Choroid plexus epithelial cell (primary cell): ENCODE data around the gene CLCN3.
"Not testable (repeated sequence)": the region's sequence is repeated elsewhere in the genome, so short reads cannot be mapped to it uniquely, and the experiment has no call there.

Experiments used
- DNase-seq: peaks from one replicate; pipeline ENCODE4 v3.0.0-alpha.2; 2010; ENCODE audit warnings: low read depth
- H3K4me3 ChIP-seq: 2 replicates; pipeline ENCODE4 v1.5.1; 2011; ENCODE audit warnings: low read depth, mild to moderate bottlenecking, control low read depth, low read length, moderate library complexity
- TF ChIP-seq, protein P1 (sequence below): conservative IDR thresholded peaks from 2 replicates; pipeline ENCODE4 v1.5.1; 2011; ENCODE audit warnings: low read depth, mild to moderate bottlenecking, control low read depth, inconsistent platforms, low read length, moderate library complexity

The CLCN3 gene

GRCh38 chr4:169757575-169758184, 137.3 kb downstream of the CLCN3 start, which contains the start of gene HPF1:
HPF1 (minus strand) TSS chr4:169757944; CDS start chr4:169757877, 67 bp downstream.
- H3K4me3 ChIP-seq, result peak within 1 kb of the TSS; percentile 70
- TF ChIP-seq, protein P1, sequence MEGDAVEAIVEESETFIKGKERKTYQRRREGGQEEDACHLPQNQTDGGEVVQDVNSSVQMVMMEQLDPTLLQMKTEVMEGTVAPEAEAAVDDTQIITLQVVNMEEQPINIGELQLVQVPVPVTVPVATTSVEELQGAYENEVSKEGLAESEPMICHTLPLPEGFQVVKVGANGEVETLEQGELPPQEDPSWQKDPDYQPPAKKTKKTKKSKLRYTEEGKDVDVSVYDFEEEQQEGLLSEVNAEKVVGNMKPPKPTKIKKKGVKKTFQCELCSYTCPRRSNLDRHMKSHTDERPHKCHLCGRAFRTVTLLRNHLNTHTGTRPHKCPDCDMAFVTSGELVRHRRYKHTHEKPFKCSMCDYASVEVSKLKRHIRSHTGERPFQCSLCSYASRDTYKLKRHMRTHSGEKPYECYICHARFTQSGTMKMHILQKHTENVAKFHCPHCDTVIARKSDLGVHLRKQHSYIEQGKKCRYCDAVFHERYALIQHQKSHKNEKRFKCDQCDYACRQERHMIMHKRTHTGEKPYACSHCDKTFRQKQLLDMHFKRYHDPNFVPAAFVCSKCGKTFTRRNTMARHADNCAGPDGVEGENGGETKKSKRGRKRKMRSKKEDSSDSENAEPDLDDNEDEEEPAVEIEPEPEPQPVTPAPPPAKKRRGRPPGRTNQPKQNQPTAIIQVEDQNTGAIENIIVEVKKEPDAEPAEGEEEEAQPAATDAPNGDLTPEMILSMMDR, result no peak
- peak; percentile 85 for DNase-seq

DNA sequence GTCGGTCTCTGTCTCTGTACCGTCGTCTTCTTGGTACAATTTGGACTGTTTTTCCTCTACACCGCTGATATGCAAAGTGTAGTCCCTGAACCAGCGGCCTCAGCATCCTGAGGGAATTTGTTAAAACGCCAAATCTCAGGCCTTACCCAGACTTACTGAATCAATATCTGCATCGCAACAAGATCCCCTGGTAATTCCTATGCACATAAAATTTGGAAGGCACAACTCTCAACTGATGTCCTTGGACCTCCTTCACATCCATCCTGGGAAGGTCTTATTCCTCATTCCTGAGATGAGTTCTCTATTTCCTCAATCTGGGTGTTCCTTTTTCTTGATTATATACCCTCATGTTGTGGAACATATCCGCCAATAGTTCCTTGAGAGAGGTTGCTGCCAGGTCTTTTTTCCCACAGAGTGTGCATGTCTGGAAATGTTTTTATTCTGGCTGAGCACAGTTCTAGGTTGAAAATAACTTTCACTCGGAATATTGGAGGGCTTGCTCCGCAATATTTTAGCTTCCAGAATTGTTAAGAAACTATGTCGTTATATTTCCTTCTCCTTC, 138.1 kb downstream of the CLCN3 start:
- TF ChIP-seq, protein P1, result no peak
- DNase-seq, result no peak
- H3K4me3 ChIP-seq, result no peak overlapping the region

GRCh38 chr4:169761846-169762245, 141.5 kb downstream of the CLCN3 start:
- TF ChIP-seq, protein P1, result no peak
- no peak for DNase-seq

DNA sequence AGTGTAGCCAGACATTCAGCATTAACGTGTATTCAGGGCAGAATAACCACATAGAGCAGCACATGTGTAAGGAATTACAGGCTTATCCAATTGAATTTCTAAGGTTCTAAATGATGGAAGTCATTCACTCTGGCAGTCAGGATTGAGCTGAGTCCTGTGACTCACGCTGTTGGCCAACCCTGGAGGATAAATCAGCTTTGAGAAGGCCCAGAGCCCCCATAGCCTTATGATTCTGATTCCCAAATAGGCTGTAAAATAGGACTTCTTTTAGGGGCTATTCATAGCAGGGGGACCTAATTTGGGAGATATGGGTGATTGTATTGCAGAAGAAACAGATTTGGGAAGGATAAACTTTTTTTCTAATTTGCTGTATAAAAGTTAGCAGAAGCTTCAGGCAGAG, 145.5 kb downstream of the CLCN3 start:
- no peak for DNase-seq
- TF ChIP-seq, protein P1, result no peak
- no peak overlapping the region for H3K4me3 ChIP-seq

More at GRCh38 chr4:169761846-169762245, 141.5 kb downstream of the CLCN3 start:
- no peak overlapping the region for H3K4me3 ChIP-seq

- TF ChIP-seq, protein P1, result no peak
- no peak overlapping the region for H3K4me3 ChIP-seq
- no peak for DNase-seq
These were observed 146.4 kb downstream of the CLCN3 start for GRCh38 chr4:169766741-169767140.

- TF ChIP-seq, protein P1, result no peak
- no peak overlapping the region for H3K4me3 ChIP-seq
- DNase-seq, result no peak
These were observed 148.0 kb downstream of the CLCN3 start for GRCh38 chr4:169768385-169768784.

GRCh38 chr4:169770416-169770815, 150.0 kb downstream of the CLCN3 start:
- no peak overlapping the region for H3K4me3 ChIP-seq
- TF ChIP-seq, protein P1, result no peak
- DNase-seq, result no peak

GRCh38 chr4:169771556-169772080, 151.2 kb downstream of the CLCN3 start:
- H3K4me3 ChIP-seq, result not testable (repeated sequence)

More at GRCh38 chr4:169771556-169772080, 151.2 kb downstream of the CLCN3 start:
- DNase-seq, result not testable (repeated sequence)
